ENCODE data around the gene FBRSL1. TPM values are rescaled to one million over a fixed set of nuclear protein-coding genes. Genes with fewer than 3 reads are reported as not detected.

The FBRSL1 gene
- total and polyA plus RNA-seq, 2 donors (not counting 1 experiment from before 2014, with no cell fraction given), result 62.6 to 112 TPM

- H3K4me1 Mint-ChIP-seq, result peaks cover 53% of the 10 kb centered on the region
- H3K27me3 ChIP-seq (replicated peaks in 1 of 4; ENCODE audit: control extremely low read depth in 1 of 4, control insufficient read depth in 3 of 4, insufficient read depth in 4 of 4, low read length in 3 of 4), result no peaks in the 10 kb centered on the region
- DNase-seq (no peak), ATAC-seq (ENCODE audit: low read depth) (no peak)
- no peak overlapping the region for H2AFZ ChIP-seq (ENCODE audit: insufficient read depth, low read depth, low read length, poor library complexity, severe bottlenecking)
- no peaks in the 10 kb centered on the region for H3K36me3 ChIP-seq (replicated peaks in 1 of 2; ENCODE audit: control extremely low read depth in 1 of 2, control insufficient read depth in 1 of 2, extremely low read depth in 1 of 2, insufficient read depth in 2 of 2, low read length in 1 of 2)
- 80% methylated on average over 15 of the region's 19 CpGs for WGBS (ENCODE audit: insufficient coverage)
- H3K27me3 Mint-ChIP-seq, result no peaks in the 10 kb centered on the region
- peaks cover 4% of the 10 kb centered on the region for H3K79me2 ChIP-seq (ENCODE audit: control insufficient read depth, insufficient read depth, low read length)
- no peak overlapping the region for H3K9ac ChIP-seq (ENCODE audit: low read length)
- peaks cover 35 to 74% of the 10 kb centered on the region in 2 donors for H3K4me1 ChIP-seq (ENCODE audit: control insufficient read depth in 2 of 2, insufficient read depth in 2 of 2, low read length in 2 of 2)
- H3K9me3 Mint-ChIP-seq (ENCODE audit: insufficient read depth), result no peaks in the 10 kb centered on the region
- H3K4me2 ChIP-seq (replicated peaks; ENCODE audit: low read depth, low read length, poor library complexity, severe bottlenecking), result peak overlapping the region; percentile 63
- H3K27ac Mint-ChIP-seq, result peak overlapping the region; percentile 26
- no peak overlapping the region for H3K27ac ChIP-seq (ENCODE audit: low read length in 2 of 2)
- peaks cover 0 to 30% (median 0%) of the 10 kb centered on the region in 3 donors for H3K9me3 ChIP-seq (ENCODE audit: control extremely low read depth in 1 of 3, control insufficient read depth in 2 of 3, insufficient read depth in 1 of 3, low read length in 2 of 3)
- no peak overlapping the region for H3K4me3 ChIP-seq (ENCODE audit: control extremely low read depth in 1 of 5, extremely low read depth in 1 of 5, insufficient read depth in 1 of 5, low read depth in 2 of 5, low read length in 4 of 5)
- no peaks in the 10 kb centered on the region for H4K20me1 ChIP-seq (ENCODE audit: control insufficient read depth, insufficient read depth, low read length, poor library complexity, severe bottlenecking)
- H3K4me3 Mint-ChIP-seq, result no peak overlapping the region
- ChIA-PET CTCF (interaction anchor here (1.3 to 2.5 kb wide), 2 partner anchors 15 to 63 kb away, joined by 3 to 12 read pairs; no protein-coding TSS in a partner anchor), POLR2A (interaction anchor here (0.6 to 1.1 kb wide), 3 partner anchors 9 to 63 kb away, joined by 3 to 6 read pairs (median 3); no protein-coding TSS in a partner anchor)
- TF ChIP-seq CTCF (IDR thresholded peaks at IDR 0.05) (no peak), EZH2 (IDR thresholded peaks at IDR 0.05; ENCODE audit: borderline replicate concordance, insufficient read depth, low read depth, low read length, poor library complexity, severe bottlenecking) (no peak)
- intact Hi-C loops (cut with micrococcal nuclease), result no loop called here
These were observed 12.1 kb upstream of the FBRSL1 start for GRCh38 chr12:132477703-132478432.

GRCh38 chr12:132478433-132478803, 11.5 kb upstream of the FBRSL1 start:
- Mint-ChIP-seq H3K27me3 (no peaks in the 10 kb centered on the region), H3K27ac (peak overlapping the region; percentile 26), H3K4me3 (no peak overlapping the region), H3K9me3 (ENCODE audit: insufficient read depth) (no peaks in the 10 kb centered on the region), H3K4me1 (peaks cover 53% of the 10 kb centered on the region)
- no peaks in the 10 kb centered on the region for H3K27me3 ChIP-seq (replicated peaks in 1 of 4; ENCODE audit: control extremely low read depth in 1 of 4, control insufficient read depth in 3 of 4, insufficient read depth in 4 of 4, low read length in 3 of 4)
- H3K4me3 ChIP-seq (ENCODE audit: control extremely low read depth in 1 of 5, extremely low read depth in 1 of 5, insufficient read depth in 1 of 5, low read depth in 2 of 5, low read length in 4 of 5), result no peak overlapping the region
- peaks cover 0 to 30% (median 0%) of the 10 kb centered on the region in 3 donors for H3K9me3 ChIP-seq (ENCODE audit: control extremely low read depth in 1 of 3, control insufficient read depth in 2 of 3, insufficient read depth in 1 of 3, low read length in 2 of 3)
- TF ChIP-seq EZH2 (IDR thresholded peaks at IDR 0.05; ENCODE audit: borderline replicate concordance, insufficient read depth, low read depth, low read length, poor library complexity, severe bottlenecking) (no peak), CTCF (IDR thresholded peaks at IDR 0.05) (no peak)
- POLR2A ChIA-PET, result no interaction called here
- H3K4me2 ChIP-seq (replicated peaks; ENCODE audit: low read depth, low read length, poor library complexity, severe bottlenecking), result no peak overlapping the region
- intact Hi-C loops (cut with micrococcal nuclease), result no loop called here
- H3K27ac ChIP-seq (ENCODE audit: low read length in 2 of 2), result no peak overlapping the region
- H4K20me1 ChIP-seq (ENCODE audit: control insufficient read depth, insufficient read depth, low read length, poor library complexity, severe bottlenecking), result no peaks in the 10 kb centered on the region
- no peak overlapping the region for H3K9ac ChIP-seq (ENCODE audit: low read length)
- CTCF ChIA-PET, result interaction anchor here (1.3 to 2.5 kb wide), 2 partner anchors 16 to 63 kb away, joined by 3 to 12 read pairs; no protein-coding TSS in a partner anchor
- WGBS (ENCODE audit: insufficient coverage), result 90% methylated on average over 15 of the region's 15 CpGs
- no peak overlapping the region for H2AFZ ChIP-seq (ENCODE audit: insufficient read depth, low read depth, low read length, poor library complexity, severe bottlenecking)
- peaks cover 35 to 74% of the 10 kb centered on the region in 2 donors for H3K4me1 ChIP-seq (ENCODE audit: control insufficient read depth in 2 of 2, insufficient read depth in 2 of 2, low read length in 2 of 2)
- H3K36me3 ChIP-seq (replicated peaks in 1 of 2; ENCODE audit: control extremely low read depth in 1 of 2, control insufficient read depth in 1 of 2, extremely low read depth in 1 of 2, insufficient read depth in 2 of 2, low read length in 1 of 2), result no peaks in the 10 kb centered on the region
- peaks cover 4% of the 10 kb centered on the region for H3K79me2 ChIP-seq (ENCODE audit: control insufficient read depth, insufficient read depth, low read length)
- ATAC-seq (ENCODE audit: low read depth), result no peak
- no peak for DNase-seq
